Neural crest cell (in vitro differentiated cells): Measurements from ENCODE around the gene IRS1. TPM values are rescaled to one million over a fixed set of nuclear protein-coding genes. Genes with fewer than 3 reads are reported as not detected.
A peak's percentile ranks its signal among the peaks of the same experiment; 100 is the strongest.

Source experiments
- DNase-seq: peaks from one replicate; pipeline ENCODE4 v3.0.0; 2021; ENCODE audit warnings: low read depth, mixed read lengths, low spot score
- H3K27ac Mint-ChIP-seq: one replicate; pipeline ENCODE4 v1.8.0; 2021; ENCODE audit warnings: mild to moderate bottlenecking, mixed read lengths; ENCODE audit not compliant: unreplicated experiment
- H3K27me3 Mint-ChIP-seq: 2 replicates; pipeline ENCODE4 v1.8.0; 2021; ENCODE audit warnings: low read depth, mild to moderate bottlenecking, mixed read lengths
- H3K36me3 Mint-ChIP-seq: 2 replicates; pipeline ENCODE4 v1.8.0; 2021; ENCODE audit warnings: low read depth, mild to moderate bottlenecking, mixed read lengths
- H3K4me1 Mint-ChIP-seq: 2 replicates; pipeline ENCODE4 v1.8.0; 2021; ENCODE audit warnings: mixed read lengths
- H3K4me3 Mint-ChIP-seq: one replicate; pipeline ENCODE4 v1.8.0; 2021; ENCODE audit warnings: mild to moderate bottlenecking, mixed read lengths
- H3K9me3 Mint-ChIP-seq: 2 replicates; pipeline ENCODE4 v1.8.0; 2021; ENCODE audit warnings: mixed read lengths
- total RNA-seq: library from RNA; stranded (reverse); gene quantifications from 2 replicates; pipeline ENCODE4 v1.2.1, GENCODE V29; 2021
- TF ChIP-seq, protein P1 (sequence below): fragments of 200-600 bp; sonication (generic); conservative IDR thresholded peaks from 2 replicates; pipeline ENCODE4 v1.5.0; 2021; ENCODE audit warnings: antibody characterized with exemption, mild to moderate bottlenecking

The IRS1 gene
- total RNA-seq, 1 donor from 2014 or later, result 15.1 TPM

GRCh38 chr2:226726546-226726945, 73.1 kb downstream of the IRS1 start:
- no peak for DNase-seq
- Mint-ChIP-seq H3K27ac (no peak overlapping the region), H3K27me3 (no peaks in the 10 kb centered on the region), H3K36me3 (no peaks in the 10 kb centered on the region), H3K4me3 (no peak overlapping the region), H3K4me1 (peaks cover 36% of the 10 kb centered on the region), H3K9me3 (no peaks in the 10 kb centered on the region)
- TF ChIP-seq, protein P1, sequence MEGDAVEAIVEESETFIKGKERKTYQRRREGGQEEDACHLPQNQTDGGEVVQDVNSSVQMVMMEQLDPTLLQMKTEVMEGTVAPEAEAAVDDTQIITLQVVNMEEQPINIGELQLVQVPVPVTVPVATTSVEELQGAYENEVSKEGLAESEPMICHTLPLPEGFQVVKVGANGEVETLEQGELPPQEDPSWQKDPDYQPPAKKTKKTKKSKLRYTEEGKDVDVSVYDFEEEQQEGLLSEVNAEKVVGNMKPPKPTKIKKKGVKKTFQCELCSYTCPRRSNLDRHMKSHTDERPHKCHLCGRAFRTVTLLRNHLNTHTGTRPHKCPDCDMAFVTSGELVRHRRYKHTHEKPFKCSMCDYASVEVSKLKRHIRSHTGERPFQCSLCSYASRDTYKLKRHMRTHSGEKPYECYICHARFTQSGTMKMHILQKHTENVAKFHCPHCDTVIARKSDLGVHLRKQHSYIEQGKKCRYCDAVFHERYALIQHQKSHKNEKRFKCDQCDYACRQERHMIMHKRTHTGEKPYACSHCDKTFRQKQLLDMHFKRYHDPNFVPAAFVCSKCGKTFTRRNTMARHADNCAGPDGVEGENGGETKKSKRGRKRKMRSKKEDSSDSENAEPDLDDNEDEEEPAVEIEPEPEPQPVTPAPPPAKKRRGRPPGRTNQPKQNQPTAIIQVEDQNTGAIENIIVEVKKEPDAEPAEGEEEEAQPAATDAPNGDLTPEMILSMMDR, result no peak

GRCh38 chr2:226725126-226725860, 74.3 kb downstream of the IRS1 start:
- Mint-ChIP-seq H3K9me3 (no peaks in the 10 kb centered on the region), H3K27ac (peak overlapping the region; percentile 86), H3K4me1 (peaks cover 44% of the 10 kb centered on the region), H3K27me3 (no peaks in the 10 kb centered on the region), H3K36me3 (no peaks in the 10 kb centered on the region), H3K4me3 (peak overlapping the region; percentile 2)
- TF ChIP-seq, protein P1, result no peak
- no peak for DNase-seq

- TF ChIP-seq, protein P1, result no peak
- Mint-ChIP-seq H3K4me1 (peaks cover 32% of the 10 kb centered on the region), H3K27ac (no peak overlapping the region), H3K9me3 (no peaks in the 10 kb centered on the region), H3K27me3 (no peaks in the 10 kb centered on the region), H3K4me3 (no peak overlapping the region), H3K36me3 (no peaks in the 10 kb centered on the region)
- DNase-seq, result no peak
These were observed 78.1 kb downstream of the IRS1 start for GRCh38 chr2:226721541-226721940.

- H3K27me3 Mint-ChIP-seq, result no peaks in the 10 kb centered on the region
- H3K27ac Mint-ChIP-seq, result peak overlapping the region; percentile 84
- H3K36me3 Mint-ChIP-seq, result no peaks in the 10 kb centered on the region
- no peak for DNase-seq
- TF ChIP-seq, protein P1, result no peak
- H3K9me3 Mint-ChIP-seq, result no peaks in the 10 kb centered on the region
- H3K4me1 Mint-ChIP-seq, result peaks cover 28% of the 10 kb centered on the region
- no peak overlapping the region for H3K4me3 Mint-ChIP-seq
These were observed 78.7 kb downstream of the IRS1 start for GRCh38 chr2:226720948-226721347.

DNA sequence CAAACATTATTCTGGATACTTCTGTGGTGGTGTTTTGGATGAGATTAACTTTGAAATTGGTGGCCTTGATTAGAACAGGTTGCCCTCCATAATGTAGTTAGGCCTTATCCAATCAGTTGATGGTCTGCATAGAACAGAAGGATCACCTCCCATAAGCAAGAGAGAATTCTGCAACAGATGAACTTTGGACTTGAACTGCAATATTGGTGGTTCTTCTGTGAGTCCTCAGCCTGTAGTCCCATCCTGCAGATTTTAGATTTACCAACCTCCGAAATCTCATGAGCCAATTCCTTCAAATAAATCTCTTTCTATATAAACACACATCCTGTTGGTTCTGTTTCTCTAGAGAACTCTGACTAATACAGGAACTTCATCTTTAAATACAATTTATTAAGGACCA, 81.9 kb downstream of the IRS1 start:
- no peaks in the 10 kb centered on the region for H3K9me3 Mint-ChIP-seq
- TF ChIP-seq, protein P1, result no peak
- no peak overlapping the region for H3K27ac Mint-ChIP-seq
- no peaks in the 10 kb centered on the region for H3K27me3 Mint-ChIP-seq
- H3K36me3 Mint-ChIP-seq, result no peaks in the 10 kb centered on the region
- H3K4me3 Mint-ChIP-seq, result no peak overlapping the region
- H3K4me1 Mint-ChIP-seq, result peaks cover 8% of the 10 kb centered on the region
- no peak for DNase-seq
